SK-N-MC (cell line): Measurements from ENCODE around the gene DNAI1.

Source experiments
- DNase-seq: peaks from one replicate; pipeline ENCODE4 v3.0.0-alpha.2; 2011; ENCODE audit warnings: low read depth, low spot score
- H3K27ac ChIP-seq: fragments of 200-600 bp; sonication (generic); 2 replicates; pipeline ENCODE4 v1.5.1; 2016; ENCODE audit warnings: mixed run types
- H3K36me3 ChIP-seq: fragments of 200-600 bp; sonication (generic); 2 replicates; pipeline ENCODE4 v1.6.1; 2017; ENCODE audit warnings: antibody characterized with exemption, low read length, mixed read lengths; ENCODE audit not compliant: insufficient read depth
- H3K4me3 ChIP-seq: fragments of 200-600 bp; sonication (generic); 2 replicates; pipeline ENCODE4 v1.5.1; 2016
- H3K9ac ChIP-seq: fragments of 200-600 bp; sonication (generic); 2 replicates; pipeline ENCODE4 v1.8.0; 2017; ENCODE audit warnings: mixed run types, mixed read lengths; ENCODE audit not compliant: insufficient read length
- H3K9me3 ChIP-seq: fragments of 200-600 bp; sonication (generic); 2 replicates; pipeline ENCODE4 v1.6.1; 2017; ENCODE audit warnings: low read depth, mild to moderate bottlenecking, antibody characterized with exemption, low read length, moderate library complexity, mixed read lengths
- EZH2 ChIP-seq: fragments of 200-600 bp; sonication (generic); IDR thresholded peaks from one replicate; pipeline ENCODE4 v1.6.1; 2017; ENCODE audit warnings: antibody characterized with exemption
- FOXP2 ChIP-seq: optimal IDR thresholded peaks from 2 replicates; pipeline ENCODE3; 2011; ENCODE audit warnings: mild to moderate bottlenecking, moderate library complexity; ENCODE audit not compliant: insufficient read depth; ENCODE audit errors: extremely low read length, control extremely low read depth
- POLR2AphosphoS5 ChIP-seq: IDR thresholded peaks from 2 replicates; pipeline ENCODE4 v1.6.1; 2012; ENCODE audit warnings: mild to moderate bottlenecking, low read depth, low read length, borderline replicate concordance

Gene DNAI1

GRCh38 chr9:34552606-34552981 is 94.0 kb downstream of the DNAI1 start:
- no peak overlapping the region for H3K9ac ChIP-seq
- TF ChIP-seq POLR2AphosphoS5 (no peak), EZH2 (no peak), FOXP2 (no peak)
- no peak overlapping the region for H3K4me3 ChIP-seq
- DNase-seq = no peak
- H3K27ac ChIP-seq = no peak overlapping the region
- H3K36me3 ChIP-seq = no peaks in the 10 kb centered on the region
- H3K9me3 ChIP-seq = no peaks in the 10 kb centered on the region

GRCh38 chr9:34552986-34553385 is 94.4 kb downstream of the DNAI1 start:
- no peaks in the 10 kb centered on the region for H3K36me3 ChIP-seq
- H3K27ac ChIP-seq = no peak overlapping the region
- TF ChIP-seq EZH2 = no peak
- no peak for TF ChIP-seq POLR2AphosphoS5
- no peak for TF ChIP-seq FOXP2
- H3K9me3 ChIP-seq = no peaks in the 10 kb centered on the region
- no peak overlapping the region for H3K9ac ChIP-seq
- no peak for DNase-seq
- no peak overlapping the region for H3K4me3 ChIP-seq

DNA sequence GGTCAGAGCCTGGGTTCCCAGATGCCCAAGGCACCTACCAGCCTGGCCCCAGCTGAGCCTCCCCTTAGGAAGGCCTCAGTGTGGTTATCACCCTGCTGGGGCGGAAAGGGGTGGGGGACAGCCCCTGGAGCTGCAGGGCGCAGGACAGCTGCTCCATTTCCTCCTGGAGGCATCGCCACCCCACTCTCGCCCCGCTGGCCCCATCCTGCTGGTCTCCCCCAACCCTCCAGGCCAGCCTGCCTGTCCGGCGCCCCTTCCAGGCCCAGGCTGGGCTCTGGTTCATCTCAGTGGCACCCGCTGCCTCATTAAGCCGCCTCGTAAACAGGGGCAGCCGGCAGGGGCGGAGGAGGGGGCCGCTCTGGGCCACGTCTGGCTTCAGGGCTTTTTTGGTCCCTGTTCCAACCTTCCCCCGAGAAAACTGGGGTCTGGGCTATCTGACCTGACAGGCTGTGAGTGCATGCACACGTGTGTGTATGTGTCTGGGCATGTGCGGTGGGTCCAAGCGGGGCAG is 95.0 kb downstream of the DNAI1 start:
- no peaks in the 10 kb centered on the region for H3K36me3 ChIP-seq
- H3K4me3 ChIP-seq = no peak overlapping the region
- no peaks in the 10 kb centered on the region for H3K9me3 ChIP-seq
- H3K9ac ChIP-seq = no peak overlapping the region
- H3K27ac ChIP-seq = no peak overlapping the region
- DNase-seq = no peak
- TF ChIP-seq POLR2AphosphoS5 (no peak), FOXP2 (no peak), EZH2 (no peak)

DNA sequence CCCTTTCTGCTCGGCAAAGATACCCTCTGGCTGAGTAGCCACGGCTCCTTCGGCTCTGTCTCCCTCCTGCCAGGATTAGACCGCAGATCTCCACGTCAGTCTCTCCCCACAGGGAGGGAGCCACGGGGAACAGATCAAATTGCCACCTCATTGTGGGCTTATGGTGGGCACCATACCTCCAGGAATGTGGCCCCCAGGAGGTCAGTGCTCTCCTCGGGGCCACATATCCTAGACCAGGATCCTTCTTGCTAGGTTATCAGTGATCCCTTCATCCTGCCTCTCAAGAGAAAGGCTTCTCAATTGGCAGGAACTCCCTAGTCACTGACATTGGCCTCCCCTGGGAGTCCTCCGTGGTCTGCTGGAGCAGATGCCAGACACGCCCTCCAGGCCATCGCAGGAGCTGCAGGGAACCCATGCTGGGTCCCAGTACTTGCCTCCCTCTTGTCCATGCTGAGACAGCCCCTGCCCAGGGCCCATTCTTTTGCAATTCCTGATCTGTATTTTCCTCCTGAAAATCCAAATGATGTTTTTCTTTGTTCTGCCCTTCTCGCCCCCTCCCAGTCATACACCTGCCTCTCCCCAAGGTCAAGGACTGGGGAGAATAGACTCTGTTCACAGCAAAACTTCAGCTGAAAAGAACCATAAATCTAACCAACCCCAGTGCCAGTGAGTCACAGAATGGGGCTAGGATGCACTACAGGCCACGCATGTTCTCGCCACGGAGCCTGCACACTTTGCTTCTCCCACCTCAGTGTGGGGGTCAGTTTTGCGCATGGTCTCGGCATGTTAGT is 95.8 kb downstream of the DNAI1 start:
- no peak overlapping the region for H3K27ac ChIP-seq
- H3K9ac ChIP-seq = no peak overlapping the region
- H3K9me3 ChIP-seq = no peaks in the 10 kb centered on the region
- DNase-seq = no peak
- TF ChIP-seq FOXP2 = no peak
- no peak for TF ChIP-seq EZH2
- no peak for TF ChIP-seq POLR2AphosphoS5
- H3K36me3 ChIP-seq = no peaks in the 10 kb centered on the region
- no peak overlapping the region for H3K4me3 ChIP-seq

GRCh38 chr9:34555002-34555348 is 96.4 kb downstream of the DNAI1 start:
- DNase-seq = no peak
- no peaks in the 10 kb centered on the region for H3K9me3 ChIP-seq
- no peak overlapping the region for H3K27ac ChIP-seq
- H3K36me3 ChIP-seq = no peaks in the 10 kb centered on the region
- TF ChIP-seq FOXP2 (no peak), POLR2AphosphoS5 (no peak), EZH2 (no peak)
- H3K9ac ChIP-seq = no peak overlapping the region
- H3K4me3 ChIP-seq = no peak overlapping the region

- no peak overlapping the region for H3K4me3 ChIP-seq
- H3K9ac ChIP-seq = no peak overlapping the region
- H3K36me3 ChIP-seq = no peaks in the 10 kb centered on the region
- no peaks in the 10 kb centered on the region for H3K9me3 ChIP-seq
- no peak overlapping the region for H3K27ac ChIP-seq
- TF ChIP-seq FOXP2 (no peak), EZH2 (no peak), POLR2AphosphoS5 (no peak)
- no peak for DNase-seq
Observed at GRCh38 chr9:34555500-34555899, 96.9 kb downstream of the DNAI1 start.

- H3K9ac ChIP-seq = no peak overlapping the region
- no peak overlapping the region for H3K4me3 ChIP-seq
- H3K27ac ChIP-seq = no peak overlapping the region
- TF ChIP-seq POLR2AphosphoS5 (no peak), FOXP2 (no peak), EZH2 (no peak)
- H3K36me3 ChIP-seq = no peaks in the 10 kb centered on the region
- no peak for DNase-seq
- no peaks in the 10 kb centered on the region for H3K9me3 ChIP-seq
Observed at GRCh38 chr9:34555936-34556525, 97.4 kb downstream of the DNAI1 start.

- Histone ChIP-seq H3K9ac (no peak overlapping the region), H3K27ac (no peak overlapping the region), H3K36me3 (no peaks in the 10 kb centered on the region), H3K9me3 (no peaks in the 10 kb centered on the region), H3K4me3 (no peak overlapping the region)
- DNase-seq = no peak
- TF ChIP-seq FOXP2 (no peak), EZH2 (no peak), POLR2AphosphoS5 (no peak)
Observed at GRCh38 chr9:34556949-34557348, 98.3 kb downstream of the DNAI1 start.

DNA sequence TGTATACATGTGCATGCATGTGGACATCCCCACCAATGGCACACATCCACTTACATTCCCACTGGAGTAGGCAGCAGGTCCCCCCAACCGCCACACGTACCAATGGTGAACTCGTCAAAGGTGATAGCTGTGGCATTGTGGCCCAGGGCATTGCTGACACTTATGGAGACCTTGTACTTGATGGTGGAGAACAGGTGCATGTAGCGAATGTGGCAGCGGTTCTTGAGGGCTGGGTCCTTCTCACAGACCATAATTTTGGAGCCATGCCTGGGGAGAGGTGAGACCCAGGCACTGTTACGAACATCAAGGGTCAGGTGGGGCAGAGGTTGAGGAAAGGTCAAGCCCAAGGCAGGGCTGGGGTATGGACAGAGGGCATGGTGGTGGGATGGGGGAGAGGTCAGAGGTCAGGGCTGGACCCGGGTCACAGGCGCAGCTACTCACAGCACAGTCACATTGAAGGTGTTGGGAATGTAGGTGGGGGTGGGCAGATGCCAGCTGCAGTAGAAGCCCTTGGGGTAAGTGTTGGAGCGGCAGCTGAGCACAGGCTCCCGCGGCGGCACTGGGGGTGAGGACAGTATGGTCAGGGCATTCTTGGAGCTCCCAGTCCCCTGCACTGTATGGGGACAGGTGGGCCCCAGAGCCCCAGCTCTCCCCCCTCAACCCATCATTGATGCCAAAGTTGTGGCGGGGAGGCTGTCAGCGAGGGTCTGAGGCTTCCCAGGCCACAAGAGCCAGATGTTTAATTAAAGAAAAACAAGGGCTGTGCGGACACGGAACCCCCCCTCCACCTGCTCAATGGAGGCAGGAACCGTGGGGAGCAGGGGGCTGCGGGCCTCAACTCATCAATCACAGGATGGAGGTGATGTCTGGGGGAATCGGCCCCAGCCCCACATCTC is 99.1 kb downstream of the DNAI1 start:
- no peak overlapping the region for H3K4me3 ChIP-seq
- no peak for DNase-seq
- H3K36me3 ChIP-seq = no peaks in the 10 kb centered on the region
- H3K9ac ChIP-seq = no peak overlapping the region
- TF ChIP-seq EZH2 = no peak
- no peak for TF ChIP-seq FOXP2
- TF ChIP-seq POLR2AphosphoS5 = no peak
- H3K9me3 ChIP-seq = no peaks in the 10 kb centered on the region
- H3K27ac ChIP-seq = no peak overlapping the region
